ENCODE results near the gene TMEM9. TPM values are rescaled to one million over a fixed set of nuclear protein-coding genes. Genes with fewer than 3 reads are reported as not detected.

The TMEM9 gene
- total and polyA plus RNA-seq, 10 of the 15 experiments (the other 5 are each of a cell fraction or from before 2014, with no cell fraction given): 7.2 to 46.1 (median 17.3) TPM

Other genes with a start within 250 kb of the TMEM9 start
- 22.2 and 24.9 TPM in 2 replicates for gene KIF21B, start 130.8 kb downstream of the TMEM9 start, total RNA-seq (2014; rRNA removed)
- 13.5 and 16.1 TPM in 2 replicates for gene KIF21B, start 130.8 kb downstream of the TMEM9 start, total RNA-seq (2014; rRNA removed; fragmentation: Illumina TruSeq; extraction: Trizol)
- 44.4 and 47.7 TPM in 2 replicates for gene KIF21B, start 130.8 kb downstream of the TMEM9 start, total RNA-seq (2021)
- gene KIF21B, start 130.8 kb downstream of the TMEM9 start, polyA plus RNA-seq (2011; rRNA removed): 6.2 and 9.2 TPM in 2 replicates
- 13.1 and 24.3 TPM in 2 replicates for gene KIF21B, start 130.8 kb downstream of the TMEM9 start, polyA plus RNA-seq (2014; fragmentation: Illumina TruSeq; extraction: Trizol)
- gene KIF21B, start 130.8 kb downstream of the TMEM9 start, polyA plus RNA-seq (2014; fragmentation: Nextera tagmentation; extraction: Ambion mirVana): 1 to 10 TPM; 2.3 to 2.9 TPM
- 33.3 and 36.8 TPM in 2 replicates for gene KIF21B, start 130.8 kb downstream of the TMEM9 start, polyA plus RNA-seq (2014; rRNA removed)
- gene KIF21B, start 130.8 kb downstream of the TMEM9 start, polyA plus RNA-seq (2016; fragmentation: Nextera tagmentation; extraction: Ambion mirVana): 1 to 10 TPM; 4.4 to 5.2 TPM
- gene CACNA1S, start 42.0 kb downstream of the TMEM9 start, total RNA-seq (2014; rRNA removed): under 0.01 TPM in 2 replicates
- gene CACNA1S, start 42.0 kb downstream of the TMEM9 start, total RNA-seq (2014; rRNA removed; fragmentation: Illumina TruSeq; extraction: Trizol): not detected in 2 replicates
- not detected in 2 replicates for gene CACNA1S, start 42.0 kb downstream of the TMEM9 start, total RNA-seq (2021)
- gene CACNA1S, start 42.0 kb downstream of the TMEM9 start, polyA plus RNA-seq (2011; rRNA removed): not detected in 2 replicates
- gene CACNA1S, start 42.0 kb downstream of the TMEM9 start, polyA plus RNA-seq (2014; fragmentation: Illumina TruSeq; extraction: Trizol): 0.01 TPM in 1 of 2 replicates, not detected in the other
- gene CACNA1S, start 42.0 kb downstream of the TMEM9 start, polyA plus RNA-seq (2014; fragmentation: Nextera tagmentation; extraction: Ambion mirVana): under 1 TPM in 1 of 2 experiments, not detected in 1; 0.02 TPM
- gene CACNA1S, start 42.0 kb downstream of the TMEM9 start, polyA plus RNA-seq (2014; rRNA removed): 0.01 TPM in 1 of 2 replicates, not detected in the other
- gene CACNA1S, start 42.0 kb downstream of the TMEM9 start, polyA plus RNA-seq (2016; fragmentation: Nextera tagmentation; extraction: Ambion mirVana): under 1 TPM in 1 of 2 experiments, not detected in 1; 0.04 TPM
- not detected in 2 replicates for gene ASCL5, start 27.3 kb downstream of the TMEM9 start, total RNA-seq (2014; rRNA removed)
- not detected in 2 replicates for gene ASCL5, start 27.3 kb downstream of the TMEM9 start, total RNA-seq (2014; rRNA removed; fragmentation: Illumina TruSeq; extraction: Trizol)
- not detected in 2 replicates for gene ASCL5, start 27.3 kb downstream of the TMEM9 start, total RNA-seq (2021)
- not detected in 2 replicates for gene ASCL5, start 27.3 kb downstream of the TMEM9 start, polyA plus RNA-seq (2011; rRNA removed)
- not detected in 2 replicates for gene ASCL5, start 27.3 kb downstream of the TMEM9 start, polyA plus RNA-seq (2014; fragmentation: Illumina TruSeq; extraction: Trizol)
- not detected for gene ASCL5, start 27.3 kb downstream of the TMEM9 start, polyA plus RNA-seq (2014; fragmentation: Nextera tagmentation; extraction: Ambion mirVana)
- 0.04 TPM in 1 of 2 replicates, not detected in the other for gene ASCL5, start 27.3 kb downstream of the TMEM9 start, polyA plus RNA-seq (2014; rRNA removed)
- gene ASCL5, start 27.3 kb downstream of the TMEM9 start, polyA plus RNA-seq (2016; fragmentation: Nextera tagmentation; extraction: Ambion mirVana): not detected
- gene IGFN1, start 36.4 kb upstream of the TMEM9 start, total RNA-seq (2014; rRNA removed): not detected in 2 replicates
- not detected in 2 replicates for gene IGFN1, start 36.4 kb upstream of the TMEM9 start, total RNA-seq (2014; rRNA removed; fragmentation: Illumina TruSeq; extraction: Trizol)
- gene IGFN1, start 36.4 kb upstream of the TMEM9 start, total RNA-seq (2021): not detected in 2 replicates
- gene IGFN1, start 36.4 kb upstream of the TMEM9 start, polyA plus RNA-seq (2011; rRNA removed): not detected in 2 replicates
- gene IGFN1, start 36.4 kb upstream of the TMEM9 start, polyA plus RNA-seq (2014; fragmentation: Illumina TruSeq; extraction: Trizol): not detected in 2 replicates
- gene IGFN1, start 36.4 kb upstream of the TMEM9 start, polyA plus RNA-seq (2014; fragmentation: Nextera tagmentation; extraction: Ambion mirVana): not detected
- gene IGFN1, start 36.4 kb upstream of the TMEM9 start, polyA plus RNA-seq (2014; rRNA removed): not detected in 2 replicates
- gene IGFN1, start 36.4 kb upstream of the TMEM9 start, polyA plus RNA-seq (2016; fragmentation: Nextera tagmentation; extraction: Ambion mirVana): not detected
- gene PKP1, start 129.0 kb upstream of the TMEM9 start, total RNA-seq (2014; rRNA removed): not detected in 2 replicates
- gene PKP1, start 129.0 kb upstream of the TMEM9 start, total RNA-seq (2014; rRNA removed; fragmentation: Illumina TruSeq; extraction: Trizol): not detected in 2 replicates
- not detected in 2 replicates for gene PKP1, start 129.0 kb upstream of the TMEM9 start, total RNA-seq (2021)
- gene PKP1, start 129.0 kb upstream of the TMEM9 start, polyA plus RNA-seq (2011; rRNA removed): 0.03 TPM in 1 of 2 replicates, not detected in the other
- not detected in 2 replicates for gene PKP1, start 129.0 kb upstream of the TMEM9 start, polyA plus RNA-seq (2014; fragmentation: Illumina TruSeq; extraction: Trizol)
- gene PKP1, start 129.0 kb upstream of the TMEM9 start, polyA plus RNA-seq (2014; fragmentation: Nextera tagmentation; extraction: Ambion mirVana): not detected
- not detected in 2 replicates for gene PKP1, start 129.0 kb upstream of the TMEM9 start, polyA plus RNA-seq (2014; rRNA removed)
- not detected for gene PKP1, start 129.0 kb upstream of the TMEM9 start, polyA plus RNA-seq (2016; fragmentation: Nextera tagmentation; extraction: Ambion mirVana)
- not detected in 2 replicates for gene TNNT2, start 223.2 kb upstream of the TMEM9 start, total RNA-seq (2014; rRNA removed)
- gene TNNT2, start 223.2 kb upstream of the TMEM9 start, total RNA-seq (2014; rRNA removed; fragmentation: Illumina TruSeq; extraction: Trizol): not detected in 2 replicates
- gene TNNT2, start 223.2 kb upstream of the TMEM9 start, total RNA-seq (2021): not detected in 2 replicates
- gene TNNT2, start 223.2 kb upstream of the TMEM9 start, polyA plus RNA-seq (2011; rRNA removed): not detected in 2 replicates
- gene TNNT2, start 223.2 kb upstream of the TMEM9 start, polyA plus RNA-seq (2014; fragmentation: Illumina TruSeq; extraction: Trizol): not detected in 2 replicates
- not detected for gene TNNT2, start 223.2 kb upstream of the TMEM9 start, polyA plus RNA-seq (2014; fragmentation: Nextera tagmentation; extraction: Ambion mirVana)
- gene TNNT2, start 223.2 kb upstream of the TMEM9 start, polyA plus RNA-seq (2014; rRNA removed): not detected in 2 replicates
- gene TNNT2, start 223.2 kb upstream of the TMEM9 start, polyA plus RNA-seq (2016; fragmentation: Nextera tagmentation; extraction: Ambion mirVana): 1 to 10 TPM in 1 of 2 experiments, not detected in 1; 2.2 TPM
- gene LAD1, start 244.8 kb upstream of the TMEM9 start, total RNA-seq (2014; rRNA removed): 0.22 and 0.40 TPM in 2 replicates
- gene LAD1, start 244.8 kb upstream of the TMEM9 start, total RNA-seq (2014; rRNA removed; fragmentation: Illumina TruSeq; extraction: Trizol): 0.18 and 0.40 TPM in 2 replicates
- 0.26 and 0.53 TPM in 2 replicates for gene LAD1, start 244.8 kb upstream of the TMEM9 start, total RNA-seq (2021)
- 0.05 TPM in 1 of 2 replicates, not detected in the other for gene LAD1, start 244.8 kb upstream of the TMEM9 start, polyA plus RNA-seq (2011; rRNA removed)
- gene LAD1, start 244.8 kb upstream of the TMEM9 start, polyA plus RNA-seq (2014; fragmentation: Illumina TruSeq; extraction: Trizol): 0.11 and 0.48 TPM in 2 replicates
- not detected for gene LAD1, start 244.8 kb upstream of the TMEM9 start, polyA plus RNA-seq (2014; fragmentation: Nextera tagmentation; extraction: Ambion mirVana)
- 0.32 and 0.80 TPM in 2 replicates for gene LAD1, start 244.8 kb upstream of the TMEM9 start, polyA plus RNA-seq (2014; rRNA removed)
- gene LAD1, start 244.8 kb upstream of the TMEM9 start, polyA plus RNA-seq (2016; fragmentation: Nextera tagmentation; extraction: Ambion mirVana): under 1 TPM in 1 of 2 experiments, not detected in 1; 0.16 TPM

Data from GM12878 (cell line).